SK-N-SH treated with all-trans-retinoic acid at 6 μM for 48 hours (cell line): Measurements from ENCODE around the gene OBSL1.
A peak's percentile ranks its signal among the peaks of the same experiment; 100 is the strongest.

ENCODE experiments used
- ATAC-seq: fragments of 200-7000 bp; cut with Tn5 transposase; 3 replicates; pipeline ENCODE4 v1.9.1; 2020; ENCODE audit warnings: mild to moderate bottlenecking, moderate library complexity
- ARNTL ChIP-seq: fragments of 450-650 bp; formaldehyde crosslinking; IDR thresholded peaks from 2 replicates; pipeline ENCODE4 v1.5.0; 2020; ENCODE audit warnings: low read depth, mild to moderate bottlenecking, moderate library complexity, borderline replicate concordance
- BACH2 ChIP-seq: fragments of 250-450 bp; sonication (Bioruptor Pico); IDR thresholded peaks from 2 replicates; pipeline ENCODE4 v1.9.0; 2021; ENCODE audit warnings: mild to moderate bottlenecking, borderline replicate concordance
- CSDC2 ChIP-seq: fragments of 250-450 bp; sonication (Bioruptor Pico); IDR thresholded peaks from 2 replicates; pipeline ENCODE4 v1.5.0; 2020; ENCODE audit warnings: mild to moderate bottlenecking, moderate library complexity
- ESRRG ChIP-seq: fragments of 250-450 bp; sonication (Bioruptor Pico); IDR thresholded peaks from 2 replicates; pipeline ENCODE4 v1.6.1; 2021; ENCODE audit warnings: mild to moderate bottlenecking
- GLIS3 ChIP-seq: fragments of 250-450 bp; sonication (Bioruptor Pico); IDR thresholded peaks from 2 replicates; pipeline ENCODE4 v1.5.0; 2020; ENCODE audit warnings: mild to moderate bottlenecking, moderate library complexity
- ISL1 ChIP-seq: fragments of 250-450 bp; sonication (Bioruptor Pico); IDR thresholded peaks from 2 replicates; pipeline ENCODE4 v2.1.2; 2022; ENCODE audit warnings: mild to moderate bottlenecking, moderate library complexity
- PATZ1 ChIP-seq: fragments of 250-450 bp; sonication (Bioruptor Pico); IDR thresholded peaks from 2 replicates; pipeline ENCODE4 v1.8.0; 2020; ENCODE audit warnings: mild to moderate bottlenecking, moderate library complexity, borderline replicate concordance
- POU6F1 ChIP-seq: fragments of 250-450 bp; sonication (Bioruptor Pico); IDR thresholded peaks from 2 replicates; pipeline ENCODE4 v1.8.0; 2021; ENCODE audit warnings: low read depth, mild to moderate bottlenecking, moderate library complexity, borderline replicate concordance
- PPARA ChIP-seq: fragments of 250-450 bp; sonication (Bioruptor Pico); IDR thresholded peaks from 2 replicates; pipeline ENCODE4 v1.5.0; 2020; ENCODE audit warnings: mild to moderate bottlenecking, borderline replicate concordance
- SNAI2 ChIP-seq: fragments of 250-450 bp; sonication (Bioruptor Pico); IDR thresholded peaks from 2 replicates; pipeline ENCODE4 v1.5.0; 2020; ENCODE audit warnings: mild to moderate bottlenecking, moderate library complexity
- TCF4 ChIP-seq: fragments of 250-450 bp; sonication (Bioruptor Pico); IDR thresholded peaks from 2 replicates; pipeline ENCODE4 v1.8.0; 2021; ENCODE audit warnings: mild to moderate bottlenecking, moderate library complexity, borderline replicate concordance
- TOX ChIP-seq: fragments of 250-450 bp; sonication (Bioruptor Pico); IDR thresholded peaks from 2 replicates; pipeline ENCODE4 v1.8.0; 2021; ENCODE audit warnings: mild to moderate bottlenecking, moderate library complexity, borderline replicate concordance
- TSHZ2 ChIP-seq: fragments of 250-450 bp; sonication (Bioruptor Pico); IDR thresholded peaks from 2 replicates; pipeline ENCODE4 v1.5.0; 2020; ENCODE audit warnings: mild to moderate bottlenecking, moderate library complexity
- ZC3H10 ChIP-seq: fragments of 250-450 bp; sonication (Bioruptor Pico); IDR thresholded peaks from 2 replicates; pipeline ENCODE4 v1.5.1; 2021; ENCODE audit warnings: mild to moderate bottlenecking, moderate library complexity
- ZFP3 ChIP-seq: fragments of 250-450 bp; sonication (Bioruptor Pico); IDR thresholded peaks from 2 replicates; pipeline ENCODE4 v1.5.0; 2020; ENCODE audit warnings: mild to moderate bottlenecking, moderate library complexity
- ZFP30 ChIP-seq: fragments of 450-650 bp; formaldehyde crosslinking; IDR thresholded peaks from 2 replicates; pipeline ENCODE4 v1.5.0; 2022; ENCODE audit warnings: mild to moderate bottlenecking, moderate library complexity
- ZNF565 ChIP-seq: fragments of 450-650 bp; formaldehyde crosslinking; conservative IDR thresholded peaks from 2 replicates; pipeline ENCODE4 v1.5.0; 2020; ENCODE audit warnings: low read depth, mild to moderate bottlenecking, moderate library complexity
- ZNF70 ChIP-seq: fragments of 450-650 bp; formaldehyde crosslinking; IDR thresholded peaks from 2 replicates; pipeline ENCODE4 v1.5.0; 2020; ENCODE audit warnings: mild to moderate bottlenecking, moderate library complexity
- ZNF8 ChIP-seq: fragments of 450-650 bp; formaldehyde crosslinking; IDR thresholded peaks from 2 replicates; pipeline ENCODE4 v1.5.0; 2020; ENCODE audit warnings: mild to moderate bottlenecking, moderate library complexity

The OBSL1 gene

GRCh38 chr2:219572237-219573001, 1.1 kb upstream of the OBSL1 start, which contains the start of gene INHA:
INHA (plus strand) TSS chr2:219572310; CDS start chr2:219572375, 65 bp downstream.
- no peak for ATAC-seq
- no peak for TF ChIP-seq CSDC2
- TF ChIP-seq ARNTL: no peak
- no peak for TF ChIP-seq ZFP30 (CRISPR knock-in tag)

GRCh38 chr2:219570924-219571310, 422 bp downstream of the OBSL1 start:
- no peak for TF ChIP-seq PPARA (CRISPR knock-in tag)
- no peak for TF ChIP-seq ZC3H10 (CRISPR knock-in tag)
- TF ChIP-seq ZFP3 (CRISPR knock-in tag): no peak
- TF ChIP-seq BACH2 (CRISPR knock-in tag): no peak
- TF ChIP-seq PATZ1: no peak
- no peak for TF ChIP-seq TCF4 (CRISPR knock-in tag)
- TF ChIP-seq SNAI2 (CRISPR knock-in tag): no peak
- TF ChIP-seq ZFP30 (CRISPR knock-in tag): no peak
- ATAC-seq: peak; percentile 15

GRCh38 chr2:219570194-219570923, 980 bp downstream of the OBSL1 start:
- TF ChIP-seq TSHZ2 (no peak), PPARA (CRISPR knock-in tag) (no peak), SNAI2 (CRISPR knock-in tag) (no peak), ESRRG (CRISPR knock-in tag) (no peak), ZC3H10 (CRISPR knock-in tag) (no peak), PATZ1 (no peak), CSDC2 (no peak), TCF4 (CRISPR knock-in tag) (no peak), TOX (no peak), POU6F1 (no peak), GLIS3 (CRISPR knock-in tag) (no peak), ZNF8 (CRISPR knock-in tag) (no peak), ZNF70 (CRISPR knock-in tag) (no peak), ZFP3 (CRISPR knock-in tag) (no peak), ISL1 (CRISPR knock-in tag) (no peak), BACH2 (CRISPR knock-in tag) (no peak)
- ATAC-seq: peak; percentile 55

GRCh38 chr2:219569635-219570034, 1.7 kb downstream of the OBSL1 start:
- no peak for ATAC-seq
- TF ChIP-seq ZNF8 (CRISPR knock-in tag) (no peak), ZNF565 (CRISPR knock-in tag) (no peak), PPARA (CRISPR knock-in tag) (no peak)
